ENCODE measurements around the gene UBASH3B.

UBASH3B gene

DNA sequence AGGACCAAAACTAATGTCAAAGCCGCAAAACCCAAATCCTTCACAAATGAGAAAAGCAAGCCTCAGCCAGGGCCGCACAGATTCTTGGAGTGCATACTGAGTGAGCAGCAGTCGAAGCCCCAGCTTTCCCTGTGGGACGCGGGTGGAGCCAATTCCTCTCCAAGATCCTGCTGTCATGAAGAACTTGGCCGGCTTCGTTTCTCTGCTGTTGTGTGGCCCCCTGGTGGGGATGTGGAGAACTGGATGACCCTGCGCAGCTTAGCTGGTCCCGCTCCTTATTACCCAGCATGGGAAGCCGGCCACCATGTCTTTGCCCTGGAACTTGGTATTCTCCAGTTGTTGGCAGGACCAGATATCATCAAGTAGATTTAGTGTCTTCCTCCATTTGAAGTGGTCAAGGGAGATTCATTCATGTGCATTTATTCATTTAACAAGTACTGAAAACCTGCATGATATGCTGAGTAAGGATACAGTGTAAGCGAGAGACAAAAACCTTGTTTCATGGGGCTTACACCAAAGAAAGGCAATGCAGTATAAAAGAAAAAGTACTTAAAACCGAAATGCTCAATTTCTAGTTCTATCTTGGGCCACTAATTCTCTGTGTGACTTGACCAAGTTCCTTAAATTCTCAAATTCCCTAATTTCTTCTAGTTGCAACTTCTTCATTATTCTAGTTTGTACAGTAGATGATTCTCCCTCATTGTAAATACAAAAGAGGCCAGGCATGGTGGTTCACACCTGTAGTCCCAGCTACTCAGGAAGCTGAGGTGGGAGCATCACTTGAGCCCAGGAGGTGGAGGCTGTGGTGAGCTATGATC, 126.1 kb downstream of the UBASH3B start:
- Histone ChIP-seq H3K4me3 (replicated peaks; ENCODE audit: insufficient read depth, low read length) (no peak overlapping the region), H3K27ac (replicated peaks) (no peak overlapping the region), H3K27me3 (ENCODE audit: insufficient read depth, poor library complexity, severe bottlenecking) (no peaks in the 10 kb centered on the region)
- TF ChIP-seq, protein P1, sequence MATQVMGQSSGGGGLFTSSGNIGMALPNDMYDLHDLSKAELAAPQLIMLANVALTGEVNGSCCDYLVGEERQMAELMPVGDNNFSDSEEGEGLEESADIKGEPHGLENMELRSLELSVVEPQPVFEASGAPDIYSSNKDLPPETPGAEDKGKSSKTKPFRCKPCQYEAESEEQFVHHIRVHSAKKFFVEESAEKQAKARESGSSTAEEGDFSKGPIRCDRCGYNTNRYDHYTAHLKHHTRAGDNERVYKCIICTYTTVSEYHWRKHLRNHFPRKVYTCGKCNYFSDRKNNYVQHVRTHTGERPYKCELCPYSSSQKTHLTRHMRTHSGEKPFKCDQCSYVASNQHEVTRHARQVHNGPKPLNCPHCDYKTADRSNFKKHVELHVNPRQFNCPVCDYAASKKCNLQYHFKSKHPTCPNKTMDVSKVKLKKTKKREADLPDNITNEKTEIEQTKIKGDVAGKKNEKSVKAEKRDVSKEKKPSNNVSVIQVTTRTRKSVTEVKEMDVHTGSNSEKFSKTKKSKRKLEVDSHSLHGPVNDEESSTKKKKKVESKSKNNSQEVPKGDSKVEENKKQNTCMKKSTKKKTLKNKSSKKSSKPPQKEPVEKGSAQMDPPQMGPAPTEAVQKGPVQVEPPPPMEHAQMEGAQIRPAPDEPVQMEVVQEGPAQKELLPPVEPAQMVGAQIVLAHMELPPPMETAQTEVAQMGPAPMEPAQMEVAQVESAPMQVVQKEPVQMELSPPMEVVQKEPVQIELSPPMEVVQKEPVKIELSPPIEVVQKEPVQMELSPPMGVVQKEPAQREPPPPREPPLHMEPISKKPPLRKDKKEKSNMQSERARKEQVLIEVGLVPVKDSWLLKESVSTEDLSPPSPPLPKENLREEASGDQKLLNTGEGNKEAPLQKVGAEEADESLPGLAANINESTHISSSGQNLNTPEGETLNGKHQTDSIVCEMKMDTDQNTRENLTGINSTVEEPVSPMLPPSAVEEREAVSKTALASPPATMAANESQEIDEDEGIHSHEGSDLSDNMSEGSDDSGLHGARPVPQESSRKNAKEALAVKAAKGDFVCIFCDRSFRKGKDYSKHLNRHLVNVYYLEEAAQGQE (IDR thresholded peaks at IDR 0.05; ENCODE audit: insufficient replicate concordance, low read depth): no peak
- TF ChIP-seq, protein P2, sequence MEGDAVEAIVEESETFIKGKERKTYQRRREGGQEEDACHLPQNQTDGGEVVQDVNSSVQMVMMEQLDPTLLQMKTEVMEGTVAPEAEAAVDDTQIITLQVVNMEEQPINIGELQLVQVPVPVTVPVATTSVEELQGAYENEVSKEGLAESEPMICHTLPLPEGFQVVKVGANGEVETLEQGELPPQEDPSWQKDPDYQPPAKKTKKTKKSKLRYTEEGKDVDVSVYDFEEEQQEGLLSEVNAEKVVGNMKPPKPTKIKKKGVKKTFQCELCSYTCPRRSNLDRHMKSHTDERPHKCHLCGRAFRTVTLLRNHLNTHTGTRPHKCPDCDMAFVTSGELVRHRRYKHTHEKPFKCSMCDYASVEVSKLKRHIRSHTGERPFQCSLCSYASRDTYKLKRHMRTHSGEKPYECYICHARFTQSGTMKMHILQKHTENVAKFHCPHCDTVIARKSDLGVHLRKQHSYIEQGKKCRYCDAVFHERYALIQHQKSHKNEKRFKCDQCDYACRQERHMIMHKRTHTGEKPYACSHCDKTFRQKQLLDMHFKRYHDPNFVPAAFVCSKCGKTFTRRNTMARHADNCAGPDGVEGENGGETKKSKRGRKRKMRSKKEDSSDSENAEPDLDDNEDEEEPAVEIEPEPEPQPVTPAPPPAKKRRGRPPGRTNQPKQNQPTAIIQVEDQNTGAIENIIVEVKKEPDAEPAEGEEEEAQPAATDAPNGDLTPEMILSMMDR (IDR thresholded peaks at IDR 0.05; ENCODE audit: insufficient read depth, low read length): peak; percentile 89
- DNase-seq (ENCODE audit: low read depth in 1 of 2, low spot score in 1 of 2): peak; percentile 48 to 78

DNA sequence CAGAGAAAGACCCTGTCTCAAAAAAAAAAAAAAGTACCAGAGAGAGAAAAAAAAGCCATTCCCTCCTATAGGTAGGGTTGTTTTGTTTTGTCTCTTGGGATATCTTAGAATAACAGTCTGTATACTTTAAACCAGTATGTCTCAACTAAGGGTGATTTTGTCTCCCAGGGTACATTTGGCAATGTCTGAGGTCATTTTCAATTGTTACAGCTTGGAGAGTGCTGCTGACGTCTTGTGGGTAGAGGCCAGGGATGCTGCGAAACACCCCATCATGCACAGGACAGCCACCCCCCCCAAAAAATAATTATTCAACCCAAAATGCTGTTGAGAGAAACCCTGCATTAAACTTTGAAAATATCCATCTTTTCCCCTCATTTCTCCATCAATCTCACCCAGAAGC, 126.7 kb downstream of the UBASH3B start:
- Histone ChIP-seq H3K27ac (replicated peaks) (no peak overlapping the region), H3K4me3 (replicated peaks; ENCODE audit: insufficient read depth, low read length) (no peak overlapping the region), H3K27me3 (ENCODE audit: insufficient read depth, poor library complexity, severe bottlenecking) (no peaks in the 10 kb centered on the region)
- no peak for DNase-seq (ENCODE audit: low read depth in 1 of 2, low spot score in 1 of 2)
- TF ChIP-seq, protein P1 (IDR thresholded peaks at IDR 0.05; ENCODE audit: insufficient replicate concordance, low read depth): no peak
- no peak for TF ChIP-seq GABPA (IDR thresholded peaks at IDR 0.05; ENCODE audit: low read depth)
- no peak for TF ChIP-seq SPI1 (IDR thresholded peaks at IDR 0.05; ENCODE audit: borderline replicate concordance, low read depth)
- TF ChIP-seq, protein P2 (IDR thresholded peaks at IDR 0.05; ENCODE audit: insufficient read depth, low read length): no peak
- TF ChIP-seq POLR2AphosphoS5 (IDR thresholded peaks at IDR 0.05; ENCODE audit: low read depth): no peak

DNA sequence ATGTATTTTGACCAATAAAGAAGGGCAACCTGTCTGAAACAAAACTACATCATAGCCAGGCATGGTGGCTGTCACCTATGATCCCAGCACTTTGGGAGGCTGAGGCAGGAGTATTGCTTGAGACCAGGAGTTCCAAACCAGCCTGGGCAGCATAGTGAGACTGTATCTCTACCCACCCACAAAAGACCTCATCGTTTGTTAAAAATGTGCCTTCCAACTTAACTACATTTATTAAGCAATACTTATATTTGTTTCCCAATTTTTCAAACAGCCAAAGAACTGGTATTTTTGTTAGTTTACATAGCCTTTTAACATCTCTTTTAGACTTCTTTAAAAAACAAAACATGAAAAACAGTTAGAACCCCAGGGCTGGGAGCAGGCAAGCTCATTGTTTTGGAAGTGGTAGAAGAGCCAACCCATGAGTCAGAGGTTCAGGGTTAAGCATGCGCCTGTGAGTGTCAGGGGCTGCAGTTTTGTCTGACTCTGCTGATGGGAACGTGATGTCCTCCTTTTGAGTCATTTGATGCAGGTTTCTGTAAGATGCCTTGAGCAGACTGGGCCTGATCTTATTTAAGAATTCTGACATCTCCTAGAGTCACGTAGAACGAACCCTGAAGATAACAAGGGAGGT, 128.9 kb downstream of the UBASH3B start:
- Histone ChIP-seq H3K4me3 (replicated peaks; ENCODE audit: insufficient read depth, low read length) (no peak overlapping the region), H3K27ac (replicated peaks) (no peak overlapping the region), H3K27me3 (ENCODE audit: insufficient read depth, poor library complexity, severe bottlenecking) (no peaks in the 10 kb centered on the region)
- no peak for DNase-seq (ENCODE audit: low read depth in 1 of 2, low spot score in 1 of 2)
- TF ChIP-seq GABPA (IDR thresholded peaks at IDR 0.05; ENCODE audit: low read depth): no peak
- TF ChIP-seq, protein P2 (IDR thresholded peaks at IDR 0.05; ENCODE audit: insufficient read depth, low read length): no peak
- TF ChIP-seq, protein P1 (IDR thresholded peaks at IDR 0.05; ENCODE audit: insufficient replicate concordance, low read depth): no peak
- TF ChIP-seq SPI1 (IDR thresholded peaks at IDR 0.05; ENCODE audit: borderline replicate concordance, low read depth): no peak
- TF ChIP-seq POLR2AphosphoS5 (IDR thresholded peaks at IDR 0.05; ENCODE audit: low read depth): no peak

All from HL-60 (cell line).